T47D (cell line): ENCODE results near the gene TSPO.
"Not testable (repeated sequence)": the region's sequence is repeated elsewhere in the genome, so short reads cannot be mapped to it uniquely, and the experiment has no call there.

Experiments used
- DNase-seq, 2 experiments: peaks; one replicate each; pipeline versions ENCODE4 v3.0.0 to v3.0.0-alpha.2; 2011 to 2012; ENCODE audit warnings: low read depth in 1 of 2, low spot score in 1 of 2
- JUND ChIP-seq: IDR thresholded peaks from 2 replicates; pipeline ENCODE4 v1.6.1; 2012; ENCODE audit warnings: low read depth
- in situ Hi-C: cut with HindIII; loops from 2 replicates; pipeline ENCODE4 v1.10.0; 2016; ENCODE audit warnings: low sequenced_read_pairs, low pct_unique_long_range_greater_than_20kb

The TSPO gene

GRCh38 chr22:43151251-43152002 lies at the start of gene TSPO:
TSS of gene TSPO (plus strand) at chr22:43151559. CDS start at chr22:43159239, 7,680 bp downstream.
- in situ Hi-C loops, result no loop called here
- peak; percentile 53 to 77 for DNase-seq

GRCh38 chr22:43104056-43104625 lies 47.2 kb upstream of the TSPO start:
- in situ Hi-C loops, DNase-seq: not testable (repeated sequence)

More at GRCh38 chr22:43151251-43152002, at the start of gene TSPO:
- TF ChIP-seq JUND, result no peak

GRCh38 chr22:43104950-43105349 lies 46.4 kb upstream of the TSPO start:
- in situ Hi-C loops, DNase-seq: not testable (repeated sequence)

- in situ Hi-C loops, result no loop called here
Measured at GRCh38 chr22:43106302-43106701, 45.1 kb upstream of the TSPO start.

GRCh38 chr22:43109511-43109910 lies 41.8 kb upstream of the TSPO start:
- DNase-seq, result no peak
- TF ChIP-seq JUND, result no peak
- in situ Hi-C loops, result no loop called here

More at GRCh38 chr22:43106302-43106701, 45.1 kb upstream of the TSPO start:
- no peak for TF ChIP-seq JUND
- no peak for DNase-seq

GRCh38 chr22:43109921-43110443 lies 41.4 kb upstream of the TSPO start:
- in situ Hi-C loops, result no loop called here
- TF ChIP-seq JUND, result no peak
- no peak for DNase-seq

- TF ChIP-seq JUND, result no peak
- in situ Hi-C loops, result no loop called here
- peak; percentile 52 to 71 for DNase-seq
Measured at GRCh38 chr22:43110444-43110926, 40.9 kb upstream of the TSPO start, which contains the start of gene BIK. TSS of gene BIK (plus strand) at chr22:43110750. CDS start at chr22:43124023, 13,273 bp downstream.

- in situ Hi-C loops, result no loop called here
- peak in 1 of 2 experiments; percentile 63 for DNase-seq
- TF ChIP-seq JUND, result no peak
Measured at GRCh38 chr22:43110927-43111623, 40.3 kb upstream of the TSPO start.

- peak in 1 of 2 experiments; percentile 65 for DNase-seq
- no peak for TF ChIP-seq JUND
- in situ Hi-C loops, result no loop called here
Measured at GRCh38 chr22:43113526-43114251, 37.7 kb upstream of the TSPO start.

GRCh38 chr22:43114958-43115357 lies 36.4 kb upstream of the TSPO start:
- no peak for TF ChIP-seq JUND
- DNase-seq, result peak; percentile 51 to 84
- in situ Hi-C loops, result no loop called here

- no peak for TF ChIP-seq JUND
- in situ Hi-C loops, result no loop called here
- no peak for DNase-seq
Measured at GRCh38 chr22:43116932-43117331, 34.4 kb upstream of the TSPO start.
